HepG2 (cell line): ENCODE data around the gene TSSK2. TPM values are rescaled to one million over a fixed set of nuclear protein-coding genes. Genes with fewer than 3 reads are reported as not detected.

Source experiments
- ATAC-seq: fragments of 200-7000 bp; cut with Tn5 transposase; 3 replicates; pipeline ENCODE4 v1.9.1; 2020; ENCODE audit warnings: mild to moderate bottlenecking, moderate library complexity
- BruUV-seq: library from RNA; stranded (reverse); fragments of 400-500 nt; replicated peaks from 2 replicates; lab custom pipeline; 2021; lab: Mats Ljungman, UMichigan
- CTCF ChIA-PET: fragments of 300-600 bp; formaldehyde crosslinking; extraction: SDS; loops from one replicate; lab custom pipeline; 2021; ENCODE audit warnings: low total read pairs, inconsistent platforms, low intra/inter-chr PET ratio; lab: Yijun Ruan, JAX
- POLR2A ChIA-PET: fragments of 350-600 bp; sonication (Branson Sonifier 250); formaldehyde crosslinking; loops from one replicate; lab custom pipeline; 2020; ENCODE audit warnings: antibody characterized with exemption, inconsistent platforms; lab: Yijun Ruan, JAX
- DNase-seq: peaks from one replicate; pipeline ENCODE4 v3.0.0-alpha.2; 2015; ENCODE audit warnings: low spot score
- FAIRE-seq: peaks from 3 replicates; lab custom pipeline; 2011; peaks lifted over from hg19 to GRCh38; lab: Jason Lieb, UNC
- H2AFZ ChIP-seq: one replicate; pipeline ENCODE4 v1.6.1; 2011; ENCODE audit warnings: low read length, inconsistent platforms
- H3K27ac ChIP-seq: fragments of 300-600 bp; 3 replicates; pipeline ENCODE4 v1.8.0; 2011; ENCODE audit warnings: mixed run types, mild to moderate bottlenecking, mixed read lengths, low read length, inconsistent platforms; ENCODE audit not compliant: insufficient read depth; ENCODE audit errors: extremely low read length
- H3K27me3 ChIP-seq, 2 experiments: fragments of 200-600 bp in 1 of 2; 2 replicates in 1 of 2; 3 replicates in 1 of 2; pipeline versions ENCODE4 v1.6.0 to v1.8.0; 2011; ENCODE audit warnings: low read length in 2 of 2, mild to moderate bottlenecking in 2 of 2, moderate library complexity in 2 of 2, inconsistent platforms in 1 of 2; ENCODE audit not compliant: insufficient read depth in 2 of 2, control insufficient read depth in 1 of 2
- H3K36me3 ChIP-seq, 2 experiments: fragments of 200-600 bp in 1 of 2; replicated peaks in 1 of 2; 2 replicates in 1 of 2; 3 replicates in 1 of 2; pipeline versions ENCODE4 v1.5.1 to v1.8.0; 2011; ENCODE audit warnings: low read length in 2 of 2, inconsistent platforms in 1 of 2; ENCODE audit not compliant: insufficient read depth in 2 of 2, control insufficient read depth in 1 of 2
- H3K4me1 ChIP-seq: 2 replicates; pipeline ENCODE4 v1.5.1; 2012; ENCODE audit warnings: low read length, inconsistent platforms; ENCODE audit not compliant: insufficient read depth
- H3K4me2 ChIP-seq: 2 replicates; pipeline ENCODE4 v1.6.0; 2011; ENCODE audit warnings: low read depth, low read length, inconsistent platforms
- H3K4me3 ChIP-seq, 3 experiments: fragments of 200-600 bp in 1 of 3; sonication (generic), shearing (Covaris generic) in 1 of 3; replicated peaks in 1 of 3; 2 replicates each; pipeline ENCODE4 v1.5.1; 2011 to 2016; ENCODE audit warnings: low read length in 3 of 3, inconsistent platforms in 2 of 3, low read depth in 2 of 3, mild to moderate bottlenecking in 2 of 3, control low read depth in 1 of 3, mixed read lengths in 1 of 3; ENCODE audit not compliant: insufficient read depth in 1 of 3
- H3K79me2 ChIP-seq: one replicate; pipeline ENCODE4 v1.6.1; 2011; ENCODE audit warnings: low read length, inconsistent platforms; ENCODE audit not compliant: insufficient read depth
- H3K9ac ChIP-seq: 2 replicates; pipeline ENCODE4 v1.6.0; 2011; ENCODE audit warnings: mild to moderate bottlenecking, low read depth, low read length, inconsistent platforms; ENCODE audit not compliant: insufficient read depth
- H3K9me3 ChIP-seq: 2 replicates; pipeline ENCODE4 v1.5.1; 2012; ENCODE audit warnings: mild to moderate bottlenecking, low read length
- H4K20me1 ChIP-seq: 2 replicates; pipeline ENCODE4 v1.6.0; 2011; ENCODE audit warnings: inconsistent platforms, mild to moderate bottlenecking, low read length, moderate library complexity; ENCODE audit not compliant: insufficient read depth
- ARNT ChIP-seq: fragments of 450-650 bp; IDR thresholded peaks from 2 replicates; pipeline ENCODE4 v1.6.1; 2017
- FOXC1 ChIP-seq: sonication (generic); formaldehyde crosslinking; IDR thresholded peaks from 2 replicates; pipeline ENCODE4 v1.8.0; 2022; ENCODE audit warnings: mild to moderate bottlenecking, missing genetic modification reagents, borderline replicate concordance
- FOXO4 ChIP-seq: sonication (generic); formaldehyde crosslinking; conservative IDR thresholded peaks from 2 replicates; pipeline ENCODE4 v1.8.1; 2023; ENCODE audit warnings: missing genetic modification reagents
- HNF4A ChIP-seq: sonication (generic); formaldehyde crosslinking; IDR thresholded peaks from 2 replicates; pipeline ENCODE4 v1.4.0; 2020; ENCODE audit warnings: missing genetic modification reagents
- JUN ChIP-seq: sonication (generic); formaldehyde crosslinking; IDR thresholded peaks from 2 replicates; pipeline ENCODE4 v1.4.0; 2020; ENCODE audit warnings: mild to moderate bottlenecking, missing genetic modification reagents
- JUND ChIP-seq: sonication (generic); formaldehyde crosslinking; IDR thresholded peaks from 2 replicates; pipeline ENCODE4 v1.8.0; 2022; ENCODE audit warnings: mild to moderate bottlenecking, missing genetic modification reagents
- KLF11 ChIP-seq: IDR thresholded peaks from 2 replicates; pipeline ENCODE4 v1.6.1; 2016; ENCODE audit warnings: missing compliant biosample characterization
- MTF2 ChIP-seq: sonication (generic); formaldehyde crosslinking; IDR thresholded peaks from 2 replicates; pipeline ENCODE4 v1.5.0; 2020; ENCODE audit warnings: missing genetic modification reagents, borderline replicate concordance
- RFX1 ChIP-seq: fragments of 450-650 bp; IDR thresholded peaks from 2 replicates; pipeline ENCODE4 v1.6.1; 2017
- SRF ChIP-seq: IDR thresholded peaks from 2 replicates; pipeline ENCODE4 v1.6.1; 2011; ENCODE audit warnings: mild to moderate bottlenecking, low read depth, low read length, moderate library complexity
- TERF1 ChIP-seq: sonication (generic); formaldehyde crosslinking; IDR thresholded peaks from 2 replicates; pipeline ENCODE4 v1.8.0; 2022; ENCODE audit warnings: mild to moderate bottlenecking, missing genetic modification reagents, moderate library complexity
- ZC3H13 ChIP-seq: sonication (generic); formaldehyde crosslinking; IDR thresholded peaks from 2 replicates; pipeline ENCODE4 v1.8.1; 2023; ENCODE audit warnings: mild to moderate bottlenecking, missing genetic modification reagents, moderate library complexity
- ZFP36 ChIP-seq: fragments of 150-350 bp; IDR thresholded peaks from 2 replicates; pipeline ENCODE4 v1.6.1; 2018; ENCODE audit warnings: borderline replicate concordance, low read length, low read depth; ENCODE audit not compliant: partially characterized antibody
- ZIK1 ChIP-seq: sonication (generic); formaldehyde crosslinking; IDR thresholded peaks from 2 replicates; pipeline ENCODE4 v1.5.0; 2020; ENCODE audit warnings: mild to moderate bottlenecking, low read depth, missing genetic modification reagents, borderline replicate concordance
- ZNF121 ChIP-seq: sonication (generic); formaldehyde crosslinking; IDR thresholded peaks from 2 replicates; pipeline ENCODE4 v1.5.0; 2020; ENCODE audit warnings: mild to moderate bottlenecking, missing genetic modification reagents
- ZNF205 ChIP-seq: IDR thresholded peaks from 2 replicates; pipeline ENCODE4 v1.6.1; 2018; ENCODE audit warnings: missing biosample characterization, missing genetic modification reagents
- ZNF34 ChIP-seq: sonication (generic); formaldehyde crosslinking; IDR thresholded peaks from 2 replicates; pipeline ENCODE4 v1.4.0; 2020; ENCODE audit warnings: mild to moderate bottlenecking, missing genetic modification reagents, borderline replicate concordance
- ZNF484 ChIP-seq: sonication (generic); formaldehyde crosslinking; IDR thresholded peaks from 2 replicates; pipeline ENCODE4 v1.5.1; 2020; ENCODE audit warnings: mild to moderate bottlenecking, low read depth, missing genetic modification reagents, borderline replicate concordance
- ZNF598 ChIP-seq: sonication (generic); formaldehyde crosslinking; IDR thresholded peaks from 2 replicates; pipeline ENCODE4 v1.5.1; 2020; ENCODE audit warnings: mild to moderate bottlenecking, missing genetic modification reagents, borderline replicate concordance
- ZNF691 ChIP-seq: sonication (generic); formaldehyde crosslinking; IDR thresholded peaks from 2 replicates; pipeline ENCODE4 v1.4.0; 2020; ENCODE audit warnings: missing genetic modification reagents, low read depth, mild to moderate bottlenecking, borderline replicate concordance
- ZNF703 ChIP-seq: sonication (generic); formaldehyde crosslinking; IDR thresholded peaks from 2 replicates; pipeline ENCODE4 v1.5.1; 2020; ENCODE audit warnings: missing genetic modification reagents, mild to moderate bottlenecking, moderate library complexity, borderline replicate concordance
- ZNF773 ChIP-seq: sonication (generic); formaldehyde crosslinking; IDR thresholded peaks from 2 replicates; pipeline ENCODE4 v1.4.0; 2020; ENCODE audit warnings: missing genetic modification reagents, borderline replicate concordance
- WGBS: methylation state at CpG from one replicate; pipeline ENCODE4 v1.1.6; 2017; ENCODE audit warnings: low lambda C conversion rate; 5-methylcytosine and 5-hydroxymethylcytosine counted together
- in situ Hi-C: cut with HindIII; loops from 2 replicates; pipeline ENCODE4 v1.10.0; 2017; ENCODE audit warnings: low pct_unique_long_range_greater_than_20kb; ENCODE audit not compliant: extremely low pct_ligation_motif_present
- intact Hi-C: fragments of 100-400 bp; cut with micrococcal nuclease; formaldehyde crosslinking; loops from one replicate; pipeline ENCODE4 v1.10.0; 2022; ENCODE audit not compliant: unreplicated experiment
- polyA plus RNA-seq, 8 experiments: library from polyadenylated mRNA; depleted of rRNA in 3 of 8; stranded (reverse) in 7 of 8; unstranded in 1 of 8; fragments of >200 nt; fragmentation: Illumina TruSeq in 4 of 8; extraction: Trizol in 4 of 8; gene quantifications; 2 replicates each; pipeline versions ENCODE4 v1.2.1 to v1.2.3, GENCODE V29; 2011 to 2016; ENCODE audit warnings: low read depth in 4 of 8, missing spikeins in 1 of 8, mixed read lengths in 1 of 8; ENCODE audit not compliant: insufficient read depth in 1 of 8
- total RNA-seq, 5 experiments: library from RNA; depleted of rRNA; stranded (reverse); fragments of >200 nt; fragmentation: Illumina TruSeq; extraction: Trizol; gene quantifications; 2 replicates each; pipeline ENCODE4 v1.2.3, GENCODE V29; 2016; ENCODE audit warnings: low read depth in 1 of 5

The TSSK2 gene
- total and polyA plus RNA-seq, 2 of the 13 experiments (the other 11 are each of a cell fraction or from before 2014, with no cell fraction given), result not detected

GRCh38 chr22:19169947-19170318 lies 38.8 kb downstream of the TSSK2 start (continued):
- no peak for TF ChIP-seq ZNF34 (CRISPR knock-in tag)
- TF ChIP-seq JUN (CRISPR knock-in tag), result no peak
- TF ChIP-seq TERF1 (CRISPR knock-in tag), result no peak
- TF ChIP-seq JUND (CRISPR knock-in tag), result no peak
- TF ChIP-seq ZNF691 (CRISPR knock-in tag), result no peak
- TF ChIP-seq ZNF598, result 0 out of 2 replicates have a peak, but pooled peaks have one; percentile 32
- TF ChIP-seq ZNF121, result no peak
- no peak for TF ChIP-seq SRF
- TF ChIP-seq FOXC1, result no peak
- no peak for TF ChIP-seq ZNF205 (CRISPR knock-in tag)
- TF ChIP-seq, all 625 proteins: peak for 3

GRCh38 chr22:19172213-19173046 lies 41.3 kb downstream of the TSSK2 start:
- no peak for ATAC-seq
- Histone ChIP-seq H3K4me2 (peak overlapping the region; percentile 96), H3K36me3 (peaks cover 3 to 15% of the 10 kb centered on the region in 2 experiments; a peak in 3 of 5 replicates), H3K9ac (peak overlapping the region; percentile 94), H3K27me3 (peaks cover 3 to 29% of the 10 kb centered on the region in 2 experiments; a peak in 4 of 5 replicates), H3K4me3 (peak overlapping the region; percentile 95 to 98 (median 97)), H3K79me2 (peaks cover 38% of the 10 kb centered on the region), H2AFZ (no peak overlapping the region), H3K9me3 (no peaks in the 10 kb centered on the region), H4K20me1 (peaks cover 29% of the 10 kb centered on the region), H3K4me1 (peaks cover 76% of the 10 kb centered on the region), H3K27ac (peak overlapping the region; percentile 80)
- BruUV-seq, result no TSS peak
- ChIA-PET CTCF (no interaction called here), POLR2A (no interaction called here)
- in situ Hi-C loops, result no loop called here
- intact Hi-C loops, result no loop called here
- 12% methylated on average over 12 of the region's 13 CpGs for WGBS
- no peak for DNase-seq
- TF ChIP-seq ZNF484 (CRISPR knock-in tag), result no peak
- 0 out of 2 replicates have a peak, but pooled peaks have one; percentile 3 for TF ChIP-seq HNF4A (CRISPR knock-in tag)
- no peak for TF ChIP-seq ZFP36
- TF ChIP-seq RFX1, result no peak
- no peak for TF ChIP-seq ZNF773 (CRISPR knock-in tag)
- no peak for TF ChIP-seq KLF11 (CRISPR knock-in tag)
- 0 out of 2 replicates have a peak, but pooled peaks have one; percentile 53 for TF ChIP-seq FOXO4
- TF ChIP-seq ZC3H13 (CRISPR knock-in tag), result no peak
- TF ChIP-seq ARNT, result no peak
- 0 out of 2 replicates have a peak, but pooled peaks have one; percentile 27 for TF ChIP-seq ZIK1 (CRISPR knock-in tag)
- no peak for TF ChIP-seq ZNF703
- no peak for TF ChIP-seq MTF2 (CRISPR knock-in tag)
- no peak for FAIRE-seq
